ENCODE results near the gene POLRMT. TPM values are rescaled to one million over a fixed set of nuclear protein-coding genes. Genes with fewer than 3 reads are reported as not detected.
"Not testable (repeated sequence)": the region's sequence is repeated elsewhere in the genome, so short reads cannot be mapped to it uniquely, and the experiment has no call there.

Gene POLRMT
- total and polyA plus RNA-seq, 2 donors (not counting 1 experiment from before 2014, with no cell fraction given): 7.3 to 21.5 TPM

DNA sequence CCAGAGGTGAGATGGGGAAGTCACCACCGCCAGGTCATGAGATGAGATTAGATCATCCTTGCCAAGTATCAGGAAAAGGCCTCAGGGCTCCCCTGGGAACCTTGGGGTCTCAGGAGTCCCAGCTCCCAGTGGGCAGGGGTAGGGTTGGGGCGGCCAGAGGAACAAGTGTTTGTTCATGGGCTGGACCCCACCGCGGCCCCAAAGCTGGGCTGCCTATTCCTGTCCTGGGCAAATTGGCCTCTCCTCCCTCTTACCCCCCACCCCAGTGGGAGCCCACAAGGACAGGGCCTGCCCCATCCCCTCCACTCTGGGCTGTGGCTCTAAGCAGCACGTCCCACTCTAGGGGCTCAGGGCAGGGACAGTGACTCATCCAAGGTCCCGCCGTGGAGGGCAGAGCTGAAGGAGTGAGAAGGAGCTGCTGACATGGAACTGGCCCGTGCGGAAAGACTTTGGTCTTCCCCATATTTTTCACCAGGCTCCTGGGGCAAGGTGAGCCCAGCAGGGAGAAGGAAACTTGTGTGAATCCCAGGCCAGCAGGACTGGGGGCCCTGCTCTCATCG, 47.7 kb downstream of the POLRMT start:
- TF ChIP-seq, protein P1, sequence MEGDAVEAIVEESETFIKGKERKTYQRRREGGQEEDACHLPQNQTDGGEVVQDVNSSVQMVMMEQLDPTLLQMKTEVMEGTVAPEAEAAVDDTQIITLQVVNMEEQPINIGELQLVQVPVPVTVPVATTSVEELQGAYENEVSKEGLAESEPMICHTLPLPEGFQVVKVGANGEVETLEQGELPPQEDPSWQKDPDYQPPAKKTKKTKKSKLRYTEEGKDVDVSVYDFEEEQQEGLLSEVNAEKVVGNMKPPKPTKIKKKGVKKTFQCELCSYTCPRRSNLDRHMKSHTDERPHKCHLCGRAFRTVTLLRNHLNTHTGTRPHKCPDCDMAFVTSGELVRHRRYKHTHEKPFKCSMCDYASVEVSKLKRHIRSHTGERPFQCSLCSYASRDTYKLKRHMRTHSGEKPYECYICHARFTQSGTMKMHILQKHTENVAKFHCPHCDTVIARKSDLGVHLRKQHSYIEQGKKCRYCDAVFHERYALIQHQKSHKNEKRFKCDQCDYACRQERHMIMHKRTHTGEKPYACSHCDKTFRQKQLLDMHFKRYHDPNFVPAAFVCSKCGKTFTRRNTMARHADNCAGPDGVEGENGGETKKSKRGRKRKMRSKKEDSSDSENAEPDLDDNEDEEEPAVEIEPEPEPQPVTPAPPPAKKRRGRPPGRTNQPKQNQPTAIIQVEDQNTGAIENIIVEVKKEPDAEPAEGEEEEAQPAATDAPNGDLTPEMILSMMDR (conservative IDR thresholded peaks at IDR 0.05 in 1 of 2, IDR thresholded peaks at IDR 0.05 in 1 of 2; ENCODE audit: low read depth in 1 of 2, low read length in 2 of 2): no peak
- TF ChIP-seq EZH2 (IDR thresholded peaks at IDR 0.05; ENCODE audit: low read length, missing control alignments): no peak
- no peak overlapping the region for H3K9ac ChIP-seq (ENCODE audit: insufficient read depth, low read length)
- H4K20me1 ChIP-seq (ENCODE audit: control insufficient read depth, extremely low read depth, insufficient read depth, low read length): no peaks in the 10 kb centered on the region
- peaks cover 5% of the 10 kb centered on the region for H3K36me3 ChIP-seq (ENCODE audit: control insufficient read depth, insufficient read depth, low read length)
- H3K4me2 ChIP-seq (ENCODE audit: extremely low read depth, insufficient read depth, low read length): no peak overlapping the region
- no peaks in the 10 kb centered on the region for H3K4me1 ChIP-seq (ENCODE audit: control insufficient read depth, extremely low read depth, insufficient read depth, low read length)
- H3K27me3 ChIP-seq (ENCODE audit: control insufficient read depth, insufficient read depth, low read length): peaks cover 6% of the 10 kb centered on the region
- no peak overlapping the region for H3K27ac ChIP-seq (ENCODE audit: insufficient read depth, low read length)
- no peaks in the 10 kb centered on the region for H3K9me3 ChIP-seq (ENCODE audit: control insufficient read depth, insufficient read depth, low read depth, low read length)
- H3K79me2 ChIP-seq (ENCODE audit: control insufficient read depth, insufficient read depth, low read length): no peaks in the 10 kb centered on the region
- DNase-seq (ENCODE audit: low read depth in 2 of 2): no peak
- no peak overlapping the region for H3K4me3 ChIP-seq (replicated peaks in 1 of 4; ENCODE audit: control extremely low read depth in 1 of 4, insufficient read depth in 1 of 4, low read depth in 3 of 4, low read length in 4 of 4)
- no peak overlapping the region for H2AFZ ChIP-seq (ENCODE audit: low read length)

DNA sequence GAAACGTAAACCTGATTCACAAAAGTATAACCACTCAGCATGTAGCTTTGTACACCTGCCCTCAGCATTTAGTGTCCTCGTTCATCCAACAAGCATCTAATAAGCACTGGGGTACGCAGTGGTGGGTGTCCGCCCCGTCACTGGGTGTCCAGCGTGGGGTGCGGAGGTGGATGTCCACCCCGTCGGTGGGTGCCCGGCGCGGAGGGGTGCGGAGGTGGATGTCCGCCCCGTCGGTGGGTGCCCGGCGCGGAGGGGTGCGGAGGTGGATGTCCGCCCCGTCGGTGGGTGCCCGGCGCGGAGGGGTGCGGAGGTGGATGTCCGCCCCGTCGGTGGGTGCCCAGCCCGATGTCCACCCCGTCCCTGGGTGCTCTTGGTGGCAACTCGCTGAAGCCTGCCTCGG, 48.2 kb downstream of the POLRMT start:
- not testable (repeated sequence) for H3K27me3 ChIP-seq (ENCODE audit: control insufficient read depth, insufficient read depth, low read length); H4K20me1 ChIP-seq (ENCODE audit: control insufficient read depth, extremely low read depth, insufficient read depth, low read length); H3K4me3 ChIP-seq (replicated peaks in 1 of 4; ENCODE audit: control extremely low read depth in 1 of 4, insufficient read depth in 1 of 4, low read depth in 3 of 4, low read length in 4 of 4); H3K9me3 ChIP-seq (ENCODE audit: control insufficient read depth, insufficient read depth, low read depth, low read length); H2AFZ ChIP-seq (ENCODE audit: low read length); DNase-seq (ENCODE audit: low read depth in 2 of 2); H3K4me2 ChIP-seq (ENCODE audit: extremely low read depth, insufficient read depth, low read length); H3K36me3 ChIP-seq (ENCODE audit: control insufficient read depth, insufficient read depth, low read length); H3K27ac ChIP-seq (ENCODE audit: insufficient read depth, low read length); H3K4me1 ChIP-seq (ENCODE audit: control insufficient read depth, extremely low read depth, insufficient read depth, low read length); H3K9ac ChIP-seq (ENCODE audit: insufficient read depth, low read length); H3K79me2 ChIP-seq (ENCODE audit: control insufficient read depth, insufficient read depth, low read length)

DNA sequence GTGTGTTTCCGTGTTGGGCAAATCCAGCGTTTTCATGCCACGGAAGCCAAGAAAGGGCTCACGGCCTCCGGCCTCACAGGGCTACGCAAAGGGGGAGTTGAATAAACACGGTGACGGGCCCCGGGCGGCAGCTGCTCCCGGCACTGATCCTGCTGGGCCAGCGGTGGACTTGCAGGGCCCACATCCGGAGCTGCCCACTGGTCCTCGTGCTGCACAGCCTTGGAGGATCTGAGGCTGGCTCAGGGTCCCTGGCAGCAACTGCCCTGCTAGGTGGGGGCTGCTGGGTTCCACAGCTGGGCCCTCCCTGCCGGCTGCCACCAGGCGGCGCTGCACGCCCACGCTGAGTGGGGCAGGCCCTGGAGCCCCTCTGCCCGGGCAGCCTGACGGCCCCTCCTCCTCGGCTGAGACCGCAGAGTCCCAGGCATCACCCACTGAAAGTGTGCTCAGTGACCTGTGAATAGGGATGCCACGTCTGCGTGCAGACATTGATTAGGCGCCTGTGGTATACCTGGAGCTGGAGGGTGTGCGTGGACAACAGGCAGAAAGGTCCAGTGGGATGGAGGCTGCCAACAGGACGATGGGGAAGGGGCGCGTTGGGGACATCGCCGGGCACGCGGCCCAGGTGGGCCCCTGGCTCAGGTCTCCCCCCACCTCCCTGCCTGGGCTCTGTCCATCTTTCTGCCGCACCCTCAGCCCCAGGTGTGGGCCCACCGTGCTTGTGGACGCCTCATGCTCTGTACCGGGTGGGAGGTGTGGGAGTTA, 48.9 kb downstream of the POLRMT start:
- peaks cover 6% of the 10 kb centered on the region for H3K27me3 ChIP-seq (ENCODE audit: control insufficient read depth, insufficient read depth, low read length)
- no peak overlapping the region for H3K27ac ChIP-seq (ENCODE audit: insufficient read depth, low read length)
- TF ChIP-seq, protein P1 (conservative IDR thresholded peaks at IDR 0.05 in 1 of 2, IDR thresholded peaks at IDR 0.05 in 1 of 2; ENCODE audit: low read depth in 1 of 2, low read length in 2 of 2): peak; percentile 83 to 91
- TF ChIP-seq EZH2 (IDR thresholded peaks at IDR 0.05; ENCODE audit: low read length, missing control alignments): no peak
- H3K9ac ChIP-seq (ENCODE audit: insufficient read depth, low read length): no peak overlapping the region
- no peaks in the 10 kb centered on the region for H4K20me1 ChIP-seq (ENCODE audit: control insufficient read depth, extremely low read depth, insufficient read depth, low read length)
- H3K4me1 ChIP-seq (ENCODE audit: control insufficient read depth, extremely low read depth, insufficient read depth, low read length): no peaks in the 10 kb centered on the region
- DNase-seq (ENCODE audit: low read depth in 2 of 2): peak in 1 of 2 donors; percentile 39
- H3K79me2 ChIP-seq (ENCODE audit: control insufficient read depth, insufficient read depth, low read length): peaks cover 6% of the 10 kb centered on the region
- H3K4me3 ChIP-seq (replicated peaks in 1 of 4; ENCODE audit: control extremely low read depth in 1 of 4, insufficient read depth in 1 of 4, low read depth in 3 of 4, low read length in 4 of 4): no peak overlapping the region
- no peaks in the 10 kb centered on the region for H3K9me3 ChIP-seq (ENCODE audit: control insufficient read depth, insufficient read depth, low read depth, low read length)
- H3K4me2 ChIP-seq (ENCODE audit: extremely low read depth, insufficient read depth, low read length): no peak overlapping the region
- peaks cover 8% of the 10 kb centered on the region for H3K36me3 ChIP-seq (ENCODE audit: control insufficient read depth, insufficient read depth, low read length)
- H2AFZ ChIP-seq (ENCODE audit: low read length): no peak overlapping the region
